ENCODE results near the gene CYP4B1.
"Not testable (repeated sequence)": the region's sequence is repeated elsewhere in the genome, so short reads cannot be mapped to it uniquely, and the experiment has no call there.

CYP4B1 gene

GRCh38 chr1:46816930-46817329, 18.1 kb downstream of the CYP4B1 start:
- no peak for DNase-seq (ENCODE audit: low spot score)

DNA sequence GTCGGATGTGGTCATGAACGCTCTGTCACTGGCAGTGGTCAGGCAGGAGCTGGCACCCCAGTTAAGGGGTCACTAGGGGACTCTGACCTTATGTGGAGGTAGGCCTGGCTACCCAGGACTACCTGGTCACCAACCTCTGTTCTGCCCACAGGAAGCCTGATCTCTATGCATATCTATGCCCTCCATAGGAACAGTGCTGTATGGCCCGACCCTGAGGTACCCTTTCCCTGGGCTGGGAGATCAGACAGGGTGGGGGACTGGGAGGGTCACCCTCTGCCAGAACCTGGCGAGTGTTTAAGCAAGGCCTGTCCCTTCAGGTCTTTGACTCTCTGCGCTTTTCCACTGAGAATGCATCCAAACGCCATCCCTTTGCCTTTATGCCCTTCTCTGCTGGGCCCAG, 19.0 kb downstream of the CYP4B1 start:
- no peak for DNase-seq (ENCODE audit: low spot score)

- no peak for DNase-seq (ENCODE audit: low spot score)
These were observed 19.7 kb downstream of the CYP4B1 start for GRCh38 chr1:46818591-46818990.

- DNase-seq (ENCODE audit: low spot score), result no peak
These were observed 20.5 kb downstream of the CYP4B1 start for GRCh38 chr1:46819335-46819734.

GRCh38 chr1:46820076-46820475, 21.2 kb downstream of the CYP4B1 start:
- DNase-seq (ENCODE audit: low spot score), result no peak

GRCh38 chr1:46820560-46821060, 21.8 kb downstream of the CYP4B1 start:
- DNase-seq (ENCODE audit: low spot score), result no peak

DNA sequence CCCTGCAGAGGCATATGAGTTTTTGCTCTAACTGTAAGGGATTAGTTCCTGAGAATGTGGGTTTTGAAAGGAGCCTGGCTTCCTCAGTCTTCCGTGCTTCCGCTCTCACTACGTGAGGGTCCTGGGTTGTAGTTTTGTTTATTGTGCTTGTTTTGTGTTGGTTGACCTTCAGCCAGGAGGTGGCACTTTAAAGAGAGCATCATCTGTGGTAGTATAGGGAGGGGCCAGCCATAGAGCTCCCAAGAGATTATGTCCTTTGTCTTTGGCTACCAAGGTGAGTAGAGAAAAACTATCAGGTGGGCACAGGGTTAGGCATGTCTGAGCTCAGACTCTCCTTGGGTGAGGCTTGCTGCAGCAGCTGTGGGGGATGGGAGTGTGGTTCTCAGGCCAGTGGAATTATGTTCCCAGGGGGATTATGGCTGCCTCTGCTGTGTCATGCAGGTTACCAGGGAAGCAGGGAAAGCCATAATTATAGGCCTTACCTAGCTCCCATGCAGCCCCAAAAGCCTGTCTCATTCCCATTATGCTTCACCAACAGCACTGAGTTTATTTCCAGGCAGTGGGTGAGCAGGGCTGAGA, 23.5 kb downstream of the CYP4B1 start:
- no peak for DNase-seq (ENCODE audit: low spot score)

GRCh38 chr1:46823151-46823550, 24.3 kb downstream of the CYP4B1 start:
- no peak for DNase-seq (ENCODE audit: low spot score)

DNA sequence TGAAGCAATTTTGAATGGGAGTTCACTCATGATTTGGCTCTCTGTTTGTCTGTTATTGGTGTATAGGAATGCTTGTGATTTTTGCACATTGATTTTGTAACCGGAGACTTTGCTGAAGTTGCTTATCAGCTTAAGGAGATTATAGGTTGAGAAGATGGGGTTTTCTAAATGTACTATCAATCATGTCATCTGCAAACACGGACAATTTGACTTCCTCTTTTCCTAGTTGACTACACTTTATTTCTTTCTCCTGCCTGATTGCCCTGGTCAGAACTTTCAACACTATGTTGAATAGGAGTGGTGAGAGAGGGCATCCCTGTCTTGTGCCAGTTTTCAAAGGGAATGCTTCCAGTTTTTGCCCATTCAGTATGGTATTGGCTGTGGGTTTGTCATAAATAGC, 28.0 kb downstream of the CYP4B1 start:
- not testable (repeated sequence) for DNase-seq (ENCODE audit: low spot score)

DNA sequence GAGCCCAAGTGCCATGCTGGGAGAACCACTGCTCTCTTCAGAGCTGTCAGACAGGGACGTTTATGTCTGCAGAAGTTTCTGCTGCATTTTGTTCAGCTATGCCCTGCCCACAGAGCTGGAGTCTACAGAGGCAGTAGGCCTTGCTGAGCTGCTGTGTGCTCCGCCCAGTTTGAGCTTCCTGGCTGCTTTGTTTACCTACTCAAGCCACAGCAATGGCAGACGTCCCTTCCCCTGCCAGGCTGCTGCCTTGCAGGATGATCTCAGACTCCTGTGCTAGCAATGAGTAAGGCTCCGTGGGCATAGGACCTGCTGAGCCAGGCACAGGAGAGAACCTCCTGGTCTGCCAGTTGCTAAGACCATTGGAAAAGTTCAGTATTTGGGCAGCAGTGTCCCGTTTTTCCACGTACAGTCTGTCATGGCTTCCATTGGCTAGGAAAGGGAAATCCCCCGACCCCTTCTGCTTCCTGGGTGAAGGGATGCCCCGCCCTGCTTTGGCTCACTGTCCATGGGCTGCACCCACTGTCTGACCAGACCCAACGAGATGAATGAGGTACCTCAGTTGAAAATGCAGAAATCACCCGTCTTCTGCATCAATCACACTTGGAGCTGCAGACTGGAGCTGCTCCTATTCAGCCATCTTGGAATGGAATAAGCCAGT, 31.9 kb downstream of the CYP4B1 start:
- DNase-seq (ENCODE audit: low spot score), result no peak

DNA sequence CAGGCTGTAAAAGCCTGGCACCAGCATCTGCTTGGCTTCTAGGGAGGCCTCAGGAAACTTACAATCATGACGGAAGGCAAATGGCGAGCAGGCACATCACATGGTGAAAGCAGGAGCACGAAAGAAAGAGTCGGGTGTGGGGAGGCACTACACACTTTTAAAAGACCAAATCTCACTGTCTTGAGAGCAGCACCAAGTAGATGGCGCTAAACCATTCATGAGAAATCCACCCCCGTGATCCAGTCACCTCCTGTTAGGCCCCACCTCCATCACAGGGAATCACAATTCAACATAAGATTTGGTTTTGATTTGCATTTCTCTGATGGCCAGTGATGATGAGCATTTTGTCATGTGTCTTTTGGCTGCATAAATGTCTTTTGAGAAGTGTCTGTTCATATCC, 36.6 kb downstream of the CYP4B1 start:
- DNase-seq (ENCODE audit: low spot score), result not testable (repeated sequence)

DNA sequence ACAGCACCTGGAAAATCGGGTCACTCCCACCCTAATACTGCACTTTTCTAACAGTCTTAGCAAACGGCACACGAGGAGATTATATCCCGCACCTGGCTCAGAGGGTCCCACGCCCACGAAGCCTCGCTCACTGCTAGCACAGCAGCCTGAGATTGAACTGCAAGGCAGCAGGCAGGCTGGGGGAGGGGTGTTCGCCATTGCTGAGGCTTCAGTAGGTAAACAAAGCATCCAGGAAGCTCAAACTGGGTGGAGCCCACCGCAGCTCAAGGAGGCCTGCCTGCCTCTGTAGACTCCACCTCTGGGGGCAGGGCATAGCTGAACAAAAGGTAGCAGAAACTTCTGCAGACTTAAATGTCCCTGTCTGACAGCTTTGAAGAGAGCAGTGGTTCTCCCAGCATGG, 47.5 kb downstream of the CYP4B1 start:
- not testable (repeated sequence) for DNase-seq (ENCODE audit: low spot score)

DNA sequence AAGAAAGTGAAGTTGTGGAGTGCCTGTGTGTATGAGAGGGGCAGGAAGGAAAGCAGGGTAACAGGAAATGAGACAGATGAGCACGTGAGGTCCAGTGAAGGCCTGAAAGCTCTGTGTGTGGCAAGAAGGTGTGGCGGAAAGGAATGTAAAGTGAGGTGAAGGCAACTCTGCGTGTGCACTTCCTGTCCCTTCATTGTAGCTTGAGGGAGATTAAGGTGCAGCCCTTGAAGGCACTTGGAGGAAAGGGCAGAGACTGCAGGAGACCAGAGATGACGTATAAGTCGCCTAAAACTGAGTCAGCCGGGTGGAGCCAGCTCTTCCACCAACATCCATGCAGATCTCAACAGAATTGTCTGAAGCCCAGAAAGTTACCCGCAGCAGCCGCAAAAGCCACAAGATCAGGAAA, 58.8 kb downstream of the CYP4B1 start:
- DNase-seq (ENCODE audit: low spot score), result not testable (repeated sequence)

- no peak for DNase-seq (ENCODE audit: low spot score)
These were observed 63.5 kb downstream of the CYP4B1 start for GRCh38 chr1:46862348-46862747.

All from ecto neural progenitor cell (in vitro differentiated cells).